HepG2 (cell line): Measurements from ENCODE around the gene PACRGL. TPM values are rescaled to one million over a fixed set of nuclear protein-coding genes. Genes with fewer than 3 reads are reported as not detected.

Source experiments
- ARNT2 ChIP-seq: sonication (generic); formaldehyde crosslinking; IDR thresholded peaks from 2 replicates; pipeline ENCODE4 v1.8.0; 2022; ENCODE audit warnings: mild to moderate bottlenecking, low read depth, missing genetic modification reagents, moderate library complexity
- ATF6 ChIP-seq: sonication (generic); formaldehyde crosslinking; conservative IDR thresholded peaks from 2 replicates; pipeline ENCODE4 v1.4.0; 2020; ENCODE audit warnings: missing genetic modification reagents
- CENPX ChIP-seq: sonication (generic); formaldehyde crosslinking; IDR thresholded peaks from 2 replicates; pipeline ENCODE4 v1.9.0; 2021; ENCODE audit warnings: mild to moderate bottlenecking, missing genetic modification reagents, moderate library complexity
- CSRNP1 ChIP-seq: sonication (generic); formaldehyde crosslinking; IDR thresholded peaks from 2 replicates; pipeline ENCODE4 v1.8.1; 2023; ENCODE audit warnings: mild to moderate bottlenecking, missing genetic modification reagents
- DNMT3B ChIP-seq: conservative IDR thresholded peaks from 2 replicates; pipeline ENCODE4 v1.6.1; 2016; ENCODE audit warnings: missing biosample characterization, control low read depth
- JARID2 ChIP-seq: sonication (generic); formaldehyde crosslinking; IDR thresholded peaks from 2 replicates; pipeline ENCODE4 v1.8.1; 2023; ENCODE audit warnings: missing genetic modification reagents, inconsistent platforms; ENCODE audit not compliant: insufficient replicate concordance
- KDM5B ChIP-seq: sonication (generic); formaldehyde crosslinking; IDR thresholded peaks from 2 replicates; pipeline ENCODE4 v1.4.0; 2020; ENCODE audit warnings: missing genetic modification reagents, mild to moderate bottlenecking, borderline replicate concordance
- MLX ChIP-seq: IDR thresholded peaks from 2 replicates; pipeline ENCODE4 v1.6.1; 2016
- NFKB2 ChIP-seq: sonication (generic); formaldehyde crosslinking; IDR thresholded peaks from 2 replicates; pipeline ENCODE4 v1.4.0; 2020; ENCODE audit warnings: missing genetic modification reagents, borderline replicate concordance
- NFYB ChIP-seq: sonication (generic); formaldehyde crosslinking; IDR thresholded peaks from 2 replicates; pipeline ENCODE4 v1.4.0; 2020; ENCODE audit warnings: missing genetic modification reagents
- RAD51 ChIP-seq: fragments of 450-650 bp; IDR thresholded peaks from 2 replicates; pipeline ENCODE4 v1.6.1; 2016; ENCODE audit warnings: borderline replicate concordance
- SP140L ChIP-seq: sonication (generic); formaldehyde crosslinking; IDR thresholded peaks from 2 replicates; pipeline ENCODE4 v1.4.0; 2020; ENCODE audit warnings: missing genetic modification reagents, borderline replicate concordance
- SP2 ChIP-seq: sonication (generic); formaldehyde crosslinking; IDR thresholded peaks from 2 replicates; pipeline ENCODE4 v1.5.1; 2020; ENCODE audit warnings: mild to moderate bottlenecking, missing genetic modification reagents
- TMF1 ChIP-seq: sonication (generic); formaldehyde crosslinking; IDR thresholded peaks from 2 replicates; pipeline ENCODE4 v1.8.1; 2022; ENCODE audit warnings: low read depth, missing genetic modification reagents
- ZKSCAN1 ChIP-seq: fragments of 150-350 bp; IDR thresholded peaks from 2 replicates; pipeline ENCODE4 v1.6.1; 2014; ENCODE audit warnings: low read length
- ZMYM4 ChIP-seq: sonication (generic); formaldehyde crosslinking; IDR thresholded peaks from 2 replicates; pipeline ENCODE4 v1.8.1; 2023; ENCODE audit warnings: mild to moderate bottlenecking, missing genetic modification reagents
- ZNF251 ChIP-seq: sonication (generic); formaldehyde crosslinking; IDR thresholded peaks from 2 replicates; pipeline ENCODE4 v1.9.0; 2021; ENCODE audit warnings: mild to moderate bottlenecking, missing genetic modification reagents
- ZNF674 ChIP-seq: sonication (generic); formaldehyde crosslinking; IDR thresholded peaks from 2 replicates; pipeline ENCODE4 v1.5.0; 2020; ENCODE audit warnings: low read depth, mild to moderate bottlenecking, missing genetic modification reagents
- ZNF678 ChIP-seq: sonication (generic); formaldehyde crosslinking; IDR thresholded peaks from 2 replicates; pipeline ENCODE4 v1.4.0; 2020; ENCODE audit warnings: mild to moderate bottlenecking, missing genetic modification reagents
- ZNF746 ChIP-seq: sonication (generic); formaldehyde crosslinking; IDR thresholded peaks from 2 replicates; pipeline ENCODE4 v1.8.0; 2022; ENCODE audit warnings: mild to moderate bottlenecking, missing genetic modification reagents
- ZNF770 ChIP-seq: sonication (generic); formaldehyde crosslinking; IDR thresholded peaks from 2 replicates; pipeline ENCODE4 v1.5.0; 2020; ENCODE audit warnings: mild to moderate bottlenecking, missing genetic modification reagents
- ZNF790 ChIP-seq: sonication (generic); formaldehyde crosslinking; IDR thresholded peaks from 2 replicates; pipeline ENCODE4 v1.8.0; 2022; ENCODE audit warnings: missing genetic modification reagents, mild to moderate bottlenecking, borderline replicate concordance
- polyA plus RNA-seq, 8 experiments: library from polyadenylated mRNA; depleted of rRNA in 3 of 8; stranded (reverse) in 7 of 8; unstranded in 1 of 8; fragments of >200 nt; fragmentation: Illumina TruSeq in 4 of 8; extraction: Trizol in 4 of 8; gene quantifications; 2 replicates each; pipeline versions ENCODE4 v1.2.1 to v1.2.3, GENCODE V29; 2011 to 2016; ENCODE audit warnings: low read depth in 4 of 8, missing spikeins in 1 of 8, mixed read lengths in 1 of 8; ENCODE audit not compliant: insufficient read depth in 1 of 8
- total RNA-seq, 5 experiments: library from RNA; depleted of rRNA; stranded (reverse); fragments of >200 nt; fragmentation: Illumina TruSeq; extraction: Trizol; gene quantifications; 2 replicates each; pipeline ENCODE4 v1.2.3, GENCODE V29; 2016; ENCODE audit warnings: low read depth in 1 of 5
- TF ChIP-seq, protein P1 (sequence below): sonication (generic); formaldehyde crosslinking; IDR thresholded peaks from 2 replicates; pipeline ENCODE4 v1.8.0; 2022; ENCODE audit warnings: mild to moderate bottlenecking, missing genetic modification reagents

PACRGL gene
- total and polyA plus RNA-seq, 2 of the 13 experiments (the other 11 are each of a cell fraction or from before 2014, with no cell fraction given): 5.8 to 15.1 TPM

GRCh38 chr4:20700007-20700761 is at the start of gene PACRGL (continued):
- TF ChIP-seq, protein P1, sequence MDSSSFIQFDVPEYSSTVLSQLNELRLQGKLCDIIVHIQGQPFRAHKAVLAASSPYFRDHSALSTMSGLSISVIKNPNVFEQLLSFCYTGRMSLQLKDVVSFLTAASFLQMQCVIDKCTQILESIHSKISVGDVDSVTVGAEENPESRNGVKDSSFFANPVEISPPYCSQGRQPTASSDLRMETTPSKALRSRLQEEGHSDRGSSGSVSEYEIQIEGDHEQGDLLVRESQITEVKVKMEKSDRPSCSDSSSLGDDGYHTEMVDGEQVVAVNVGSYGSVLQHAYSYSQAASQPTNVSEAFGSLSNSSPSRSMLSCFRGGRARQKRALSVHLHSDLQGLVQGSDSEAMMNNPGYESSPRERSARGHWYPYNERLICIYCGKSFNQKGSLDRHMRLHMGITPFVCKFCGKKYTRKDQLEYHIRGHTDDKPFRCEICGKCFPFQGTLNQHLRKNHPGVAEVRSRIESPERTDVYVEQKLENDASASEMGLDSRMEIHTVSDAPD (CRISPR knock-in tag): no peak
- TF ChIP-seq ZNF674 (CRISPR knock-in tag) (no peak), TMF1 (CRISPR knock-in tag) (0 out of 2 replicates have a peak, but pooled peaks have one; percentile 27), JARID2 (peak; percentile 79), CSRNP1 (CRISPR knock-in tag) (no peak), CENPX (CRISPR knock-in tag) (no peak), RAD51 (no peak), ARNT2 (CRISPR knock-in tag) (0 out of 2 replicates have a peak, but pooled peaks have one; percentile 52), ZNF770 (CRISPR knock-in tag) (no peak), ZNF790 (CRISPR knock-in tag) (no peak), ATF6 (CRISPR knock-in tag) (no peak), ZKSCAN1 (no peak), MLX (CRISPR knock-in tag) (no peak), ZNF678 (CRISPR knock-in tag) (no peak), SP2 (CRISPR knock-in tag) (peak; percentile 23; the same call in 1 of the 2 replicates), ZNF251 (CRISPR knock-in tag) (no peak), ZMYM4 (CRISPR knock-in tag) (peak; percentile 85), NFYB (CRISPR knock-in tag) (peak; percentile 86), SP140L (CRISPR knock-in tag) (no peak), KDM5B (CRISPR knock-in tag) (peak; percentile 65; the same call in 1 of the 2 replicates), NFKB2 (CRISPR knock-in tag) (peak; percentile 52; the same call in 1 of the 2 replicates), ZNF746 (CRISPR knock-in tag) (no peak), DNMT3B (CRISPR knock-in tag) (no peak)
